T-helper 17 cell (primary cell): ENCODE data around the gene CPM. TPM values are rescaled to one million over a fixed set of nuclear protein-coding genes. Genes with fewer than 3 reads are reported as not detected.
A peak's percentile ranks its signal among the peaks of the same experiment; 100 is the strongest.

ENCODE experiments used
- ATAC-seq: fragments of 150-1000 bp; cut with Tn5 transposase; 2 replicates; pipeline ENCODE4 v1.10.0; 2021; ENCODE audit warnings: mild to moderate bottlenecking, moderate library complexity
- DNase-seq, 3 donors: peaks; one replicate each; pipeline versions ENCODE4 v3.0.0 to v3.0.0-alpha.2; 2020 to 2021
- H3K9me3 ChIP-seq: one replicate; pipeline ENCODE4 v1.7.0; 2013; ENCODE audit warnings: low read length, mild to moderate bottlenecking; ENCODE audit not compliant: control insufficient read depth, poor library complexity, severe bottlenecking
- H3K27ac Mint-ChIP-seq: one replicate; pipeline ENCODE4 v1.8.0; 2022; ENCODE audit warnings: mild to moderate bottlenecking, moderate library complexity, mixed read lengths
- H3K27me3 Mint-ChIP-seq: one replicate; pipeline ENCODE4 v1.8.0; 2022; ENCODE audit warnings: mixed read lengths
- H3K36me3 Mint-ChIP-seq: one replicate; pipeline ENCODE4 v1.8.0; 2022; ENCODE audit warnings: low read depth, mixed read lengths
- H3K4me1 Mint-ChIP-seq: one replicate; pipeline ENCODE4 v1.8.0; 2022; ENCODE audit warnings: mild to moderate bottlenecking, mixed read lengths
- H3K4me3 Mint-ChIP-seq: one replicate; pipeline ENCODE4 v1.8.0; 2022; ENCODE audit warnings: mild to moderate bottlenecking, moderate library complexity, mixed read lengths
- total RNA-seq, 4 donors: library from RNA in 2 of 4; stranded (reverse) in 2 of 4; gene quantifications; one replicate each; pipeline ENCODE4 v1.2.3 and lab custom pipeline; 2022 to 2026

The CPM gene
- total RNA-seq, 2 donors from 2014 or later: 1.9 to 4.1 TPM

GRCh38 chr12:68863109-68863770 is 69.7 kb downstream of the CPM start:
- ATAC-seq (no peak), DNase-seq (no peak)
- Mint-ChIP-seq H3K4me1 (no peaks in the 10 kb centered on the region), H3K27me3 (peaks cover 5% of the 10 kb centered on the region), H3K4me3 (no peak overlapping the region), H3K36me3 (no peaks in the 10 kb centered on the region), H3K27ac (no peak overlapping the region)
- H3K9me3 ChIP-seq: no peaks in the 10 kb centered on the region

- peaks cover 5% of the 10 kb centered on the region for H3K27me3 Mint-ChIP-seq
- no peak overlapping the region for H3K27ac Mint-ChIP-seq
- no peak for DNase-seq
- H3K4me1 Mint-ChIP-seq: no peaks in the 10 kb centered on the region
- no peak for ATAC-seq
- H3K4me3 Mint-ChIP-seq: no peak overlapping the region
- no peaks in the 10 kb centered on the region for H3K36me3 Mint-ChIP-seq
- H3K9me3 ChIP-seq: no peaks in the 10 kb centered on the region
These were observed 71.1 kb downstream of the CPM start for GRCh38 chr12:68861890-68862289.

GRCh38 chr12:68856510-68856909 is 76.5 kb downstream of the CPM start:
- no peak for ATAC-seq
- no peak overlapping the region for H3K4me3 Mint-ChIP-seq
- no peak for DNase-seq
- H3K27me3 Mint-ChIP-seq: peaks cover 5% of the 10 kb centered on the region
- no peak overlapping the region for H3K27ac Mint-ChIP-seq
- H3K4me1 Mint-ChIP-seq: no peaks in the 10 kb centered on the region
- no peaks in the 10 kb centered on the region for H3K36me3 Mint-ChIP-seq
- no peaks in the 10 kb centered on the region for H3K9me3 ChIP-seq

DNA sequence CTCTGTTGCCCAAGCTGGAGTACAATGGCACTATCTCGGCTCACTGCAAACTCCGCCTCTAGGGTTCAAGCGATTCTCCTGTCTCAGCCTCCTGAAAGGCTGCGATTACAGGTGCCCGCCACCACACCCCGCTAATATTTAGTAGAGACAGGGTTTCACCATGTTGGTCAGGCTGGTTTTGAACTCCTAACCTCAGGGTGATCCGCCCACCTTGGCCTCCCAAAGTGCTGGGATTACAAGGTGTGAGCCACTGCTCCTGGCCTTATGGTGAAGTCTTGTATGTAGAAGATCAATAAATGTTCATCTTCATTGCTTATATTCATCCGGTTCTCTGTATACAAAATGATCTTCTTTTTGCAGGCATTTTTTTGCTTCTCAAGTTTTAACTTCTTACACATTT is 77.2 kb downstream of the CPM start:
- DNase-seq (no peak), ATAC-seq (no peak)
- peaks cover 5% of the 10 kb centered on the region for H3K27me3 Mint-ChIP-seq
- H3K9me3 ChIP-seq: no peaks in the 10 kb centered on the region
- no peak overlapping the region for H3K27ac Mint-ChIP-seq
- H3K4me1 Mint-ChIP-seq: no peaks in the 10 kb centered on the region
- H3K36me3 Mint-ChIP-seq: no peaks in the 10 kb centered on the region
- H3K4me3 Mint-ChIP-seq: no peak overlapping the region

DNA sequence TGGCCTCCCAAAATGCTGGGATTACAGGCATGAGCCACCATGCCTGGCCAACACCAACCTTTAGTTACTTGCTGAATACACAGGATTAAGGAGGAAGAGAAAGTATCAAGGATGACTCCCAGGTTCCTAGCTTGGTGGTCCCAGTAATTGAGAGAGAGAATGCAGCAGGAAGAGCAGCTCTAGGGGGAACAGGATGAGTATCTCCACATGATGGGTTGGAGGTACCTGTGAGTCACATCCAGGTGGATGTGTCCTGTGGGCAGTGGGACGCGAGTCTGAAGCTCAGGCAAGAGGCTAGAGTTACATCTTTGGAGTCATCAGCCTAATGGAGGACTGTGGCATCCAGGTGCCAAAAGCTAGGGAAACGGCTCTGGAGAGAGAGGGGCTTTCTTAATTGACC is 77.9 kb downstream of the CPM start:
- no peak overlapping the region for H3K27ac Mint-ChIP-seq
- H3K27me3 Mint-ChIP-seq: peaks cover 5% of the 10 kb centered on the region
- H3K9me3 ChIP-seq: no peaks in the 10 kb centered on the region
- no peaks in the 10 kb centered on the region for H3K36me3 Mint-ChIP-seq
- ATAC-seq (no peak), DNase-seq (no peak)
- no peak overlapping the region for H3K4me3 Mint-ChIP-seq
- H3K4me1 Mint-ChIP-seq: no peaks in the 10 kb centered on the region

DNA sequence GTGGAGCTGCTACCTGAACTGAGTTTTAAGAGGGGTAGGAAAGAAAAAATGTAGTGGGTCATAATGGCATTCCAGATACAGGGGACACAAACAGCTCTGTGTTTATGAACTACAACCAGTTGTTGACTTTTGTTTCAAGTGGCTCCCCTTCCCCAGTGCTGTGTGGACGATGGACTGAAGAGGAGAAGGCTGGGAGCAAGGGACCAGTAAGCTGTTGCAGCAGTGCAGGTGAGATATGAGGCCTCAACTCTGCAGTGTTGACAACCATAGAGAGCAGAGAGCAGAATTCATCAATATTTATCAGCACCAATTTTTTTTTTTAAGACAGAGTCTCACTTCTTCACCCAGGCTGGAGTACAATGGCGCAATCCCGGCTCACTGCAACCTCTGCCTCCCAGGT is 78.4 kb downstream of the CPM start:
- Mint-ChIP-seq H3K4me1 (no peaks in the 10 kb centered on the region), H3K27ac (no peak overlapping the region), H3K36me3 (no peaks in the 10 kb centered on the region), H3K27me3 (no peaks in the 10 kb centered on the region), H3K4me3 (no peak overlapping the region)
- no peaks in the 10 kb centered on the region for H3K9me3 ChIP-seq
- ATAC-seq: no peak
- no peak for DNase-seq

- H3K36me3 Mint-ChIP-seq: no peaks in the 10 kb centered on the region
- no peak for DNase-seq
- no peaks in the 10 kb centered on the region for H3K4me1 Mint-ChIP-seq
- no peaks in the 10 kb centered on the region for H3K9me3 ChIP-seq
- no peak for ATAC-seq
- no peak overlapping the region for H3K27ac Mint-ChIP-seq
- H3K4me3 Mint-ChIP-seq: no peak overlapping the region
- no peaks in the 10 kb centered on the region for H3K27me3 Mint-ChIP-seq
These were observed 78.9 kb downstream of the CPM start for GRCh38 chr12:68854078-68854468.

GRCh38 chr12:68853396-68854077 is 79.4 kb downstream of the CPM start:
- no peaks in the 10 kb centered on the region for H3K4me1 Mint-ChIP-seq
- ATAC-seq: no peak
- no peak for DNase-seq
- no peak overlapping the region for H3K4me3 Mint-ChIP-seq
- no peaks in the 10 kb centered on the region for H3K36me3 Mint-ChIP-seq
- no peaks in the 10 kb centered on the region for H3K27me3 Mint-ChIP-seq
- H3K9me3 ChIP-seq: no peaks in the 10 kb centered on the region
- H3K27ac Mint-ChIP-seq: no peak overlapping the region

DNA sequence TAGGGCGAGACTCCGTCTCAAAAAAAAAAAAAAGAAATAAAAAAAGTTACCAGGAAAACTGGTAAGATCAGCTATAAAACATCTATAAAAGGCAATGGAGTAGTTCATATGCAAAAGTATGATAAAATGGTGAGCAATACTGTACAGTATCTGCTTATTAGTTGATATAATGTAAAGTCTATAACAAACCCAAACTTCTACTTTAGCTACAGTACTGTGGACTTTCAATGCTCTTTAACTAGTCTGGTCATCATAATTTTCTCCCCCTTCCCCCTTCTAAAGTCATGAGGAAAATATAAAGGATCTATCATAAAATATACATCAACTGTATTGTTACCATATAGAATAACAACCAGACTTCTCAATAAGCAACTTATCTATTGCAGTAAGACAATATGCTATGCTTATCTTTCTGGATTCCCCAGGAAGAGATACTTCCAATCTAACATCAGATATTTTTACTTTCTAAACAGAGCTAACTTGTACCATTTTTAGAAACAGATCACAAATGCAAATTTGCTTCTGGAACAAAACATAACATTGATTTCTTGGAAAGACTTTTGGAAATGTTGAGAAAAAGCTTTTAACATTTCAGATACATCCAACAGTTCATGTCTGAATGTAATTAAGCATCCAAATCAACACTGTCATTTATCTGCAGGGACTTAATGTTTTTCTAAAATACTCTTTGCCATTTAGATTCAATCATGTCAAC is 81.2 kb downstream of the CPM start:
- H3K27me3 Mint-ChIP-seq: no peaks in the 10 kb centered on the region
- H3K4me3 Mint-ChIP-seq: no peak overlapping the region
- DNase-seq (no peak), ATAC-seq (no peak)
- no peaks in the 10 kb centered on the region for H3K4me1 Mint-ChIP-seq
- no peak overlapping the region for H3K27ac Mint-ChIP-seq
- no peaks in the 10 kb centered on the region for H3K9me3 ChIP-seq
- H3K36me3 Mint-ChIP-seq: no peaks in the 10 kb centered on the region

GRCh38 chr12:68850390-68850789 is 82.6 kb downstream of the CPM start:
- DNase-seq: no peak
- H3K4me1 Mint-ChIP-seq: no peaks in the 10 kb centered on the region
- H3K36me3 Mint-ChIP-seq: no peaks in the 10 kb centered on the region
- H3K9me3 ChIP-seq: no peaks in the 10 kb centered on the region
- no peak for ATAC-seq
- no peaks in the 10 kb centered on the region for H3K27me3 Mint-ChIP-seq
- no peak overlapping the region for H3K4me3 Mint-ChIP-seq
- no peak overlapping the region for H3K27ac Mint-ChIP-seq

DNA sequence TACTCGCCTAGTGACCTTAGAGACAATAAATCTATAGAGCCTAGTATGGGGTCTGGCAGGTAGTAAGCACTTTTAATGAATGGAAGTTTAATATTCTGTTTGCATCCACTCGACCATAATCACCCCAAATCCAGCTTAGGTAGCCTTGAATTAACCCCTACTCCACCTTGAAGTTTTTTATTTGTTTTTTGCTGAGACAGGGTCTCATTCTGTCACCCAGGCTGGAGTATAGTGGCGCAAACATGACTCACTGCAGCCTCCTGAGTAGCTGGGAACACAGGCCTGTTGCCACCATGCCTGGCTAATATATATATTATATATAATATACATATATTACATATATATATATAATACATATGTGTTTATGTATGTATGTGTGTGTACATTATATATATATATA is 86.2 kb downstream of the CPM start:
- Mint-ChIP-seq H3K27me3 (no peaks in the 10 kb centered on the region), H3K36me3 (no peaks in the 10 kb centered on the region), H3K4me3 (no peak overlapping the region), H3K27ac (no peak overlapping the region), H3K4me1 (peaks cover 2% of the 10 kb centered on the region)
- no peaks in the 10 kb centered on the region for H3K9me3 ChIP-seq
- no peak for DNase-seq
- no peak for ATAC-seq

DNA sequence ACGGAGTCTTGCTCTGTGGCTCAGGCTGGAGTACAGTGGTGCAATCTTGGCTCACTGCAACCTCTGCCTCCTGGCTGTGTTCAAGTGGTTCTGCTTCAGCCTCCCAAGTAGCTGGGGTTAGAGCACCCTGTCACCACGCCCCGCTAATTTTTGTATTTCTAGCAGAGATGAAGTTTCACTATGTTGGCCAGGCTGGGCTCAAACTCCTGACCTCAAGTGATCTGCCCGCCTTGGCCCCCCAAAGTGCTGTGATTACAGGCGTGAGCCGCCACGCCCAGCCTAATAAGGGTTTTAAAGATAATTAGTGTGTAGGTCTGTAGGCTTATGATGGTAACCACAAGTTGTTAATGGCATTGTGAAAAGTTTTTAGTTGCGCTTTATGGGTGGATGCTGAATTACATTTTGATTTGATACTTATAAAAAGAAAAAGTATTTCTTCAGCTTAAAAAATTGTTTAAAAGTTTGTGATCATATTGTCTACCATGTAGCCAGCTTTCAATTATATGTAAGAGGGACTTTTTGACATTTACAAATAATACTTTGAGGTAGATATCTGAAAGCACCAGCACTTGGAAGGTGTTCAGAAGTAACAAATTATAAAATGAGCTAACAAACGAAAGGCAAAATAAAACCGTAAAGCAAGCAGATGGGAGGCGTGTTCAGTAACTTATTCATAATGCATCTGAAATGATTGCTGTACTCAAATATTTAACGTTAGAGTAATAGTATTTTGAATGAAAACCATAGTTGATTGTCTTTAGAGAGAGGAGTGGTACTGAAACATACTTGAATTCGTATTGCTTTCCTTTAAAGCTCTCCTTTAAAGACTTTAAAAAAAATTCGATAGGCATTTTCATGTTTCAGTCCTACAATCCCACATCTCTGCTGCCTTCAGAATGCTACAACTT is 87.9 kb downstream of the CPM start:
- DNase-seq (no peak), ATAC-seq (no peak)
- H3K36me3 Mint-ChIP-seq: no peaks in the 10 kb centered on the region
- no peak overlapping the region for H3K4me3 Mint-ChIP-seq
- peak overlapping the region; percentile 68 for H3K27ac Mint-ChIP-seq
- H3K27me3 Mint-ChIP-seq: no peaks in the 10 kb centered on the region
- H3K9me3 ChIP-seq: no peaks in the 10 kb centered on the region
- peaks cover 2% of the 10 kb centered on the region for H3K4me1 Mint-ChIP-seq

- no peaks in the 10 kb centered on the region for H3K9me3 ChIP-seq
- H3K27me3 Mint-ChIP-seq: no peaks in the 10 kb centered on the region
- peak overlapping the region; percentile 36 for H3K4me3 Mint-ChIP-seq
- peak overlapping the region; percentile 68 for H3K27ac Mint-ChIP-seq
- no peak for DNase-seq
- no peaks in the 10 kb centered on the region for H3K36me3 Mint-ChIP-seq
- ATAC-seq: no peak
- H3K4me1 Mint-ChIP-seq: peaks cover 3% of the 10 kb centered on the region
These were observed 88.6 kb downstream of the CPM start for GRCh38 chr12:68844318-68844745.
